ENCODE results near the gene UBTD2.

Gene UBTD2

GRCh38 chr5:172163346-172163745, 120.2 kb downstream of the UBTD2 start:
- Histone ChIP-seq H3K36me3 (peaks cover 29 to 83% (median 44%) of the 10 kb centered on the region in 11 experiments), H3K4me1 (peaks cover 88 to 100% (median 96%) of the 10 kb centered on the region in 10 experiments), H4K20me1 (peaks cover 56 to 100% (median 98%) of the 10 kb centered on the region in 11 experiments), H3K27ac (peak overlapping the region in 3 of 11 experiments; percentile 4 to 35 (median 7); a peak in 4 of 22 replicates), H3K9ac (peak overlapping the region in 4 of 11 experiments; percentile 8 to 53 (median 39); a peak in 5 of 22 replicates), H3K9me3 (replicated peaks in 1 of 11) (0 out of 22 replicates have a peak, but pooled peaks cover 0 to under 1% (median 0%) of the 10 kb centered on the region in 11 experiments), H3K4me3 (no peak overlapping the region), H3K4me2 (peak overlapping the region in 6 of 11 experiments; percentile 4 to 79 (median 40); a peak in 5 of 22 replicates), H3K27me3 (no peaks in the 10 kb centered on the region)
- TF ChIP-seq Cebpa-rat (IDR thresholded peaks at IDR 0.05): no peak

DNA sequence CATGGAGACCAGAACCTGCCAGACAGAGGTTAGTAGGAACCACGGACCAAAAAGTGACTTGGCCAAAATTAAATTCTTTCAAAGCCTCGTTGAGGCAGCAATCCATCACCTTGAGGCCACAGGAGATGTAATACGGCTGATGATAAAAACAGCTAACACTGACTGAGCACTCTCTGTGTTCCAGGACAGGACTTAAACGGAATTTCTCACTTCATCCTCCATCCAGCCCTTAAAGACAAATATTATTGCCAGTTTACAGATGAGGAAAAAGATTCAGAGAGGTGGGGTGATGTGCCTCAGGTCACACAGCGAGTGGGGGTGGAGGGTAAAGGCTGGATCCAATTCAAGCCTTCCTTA, 120.6 kb downstream of the UBTD2 start:
- H4K20me1 ChIP-seq: peaks cover 52 to 100% (median 94%) of the 10 kb centered on the region in 11 experiments
- no peak for TF ChIP-seq Cebpa-rat (IDR thresholded peaks at IDR 0.05)
- peaks cover 84 to 100% (median 94%) of the 10 kb centered on the region in 10 experiments for H3K4me1 ChIP-seq

GRCh38 chr5:172162323-172162986, 121.1 kb downstream of the UBTD2 start:
- H3K4me3 ChIP-seq: no peak overlapping the region
- peak overlapping the region in 4 of 11 experiments; percentile 11 to 53 (median 39); a peak in 4 of 22 replicates for H3K9ac ChIP-seq
- peak overlapping the region in 6 of 11 experiments; percentile 14 to 79 (median 54); a peak in 11 of 22 replicates for H3K4me2 ChIP-seq
- H3K9me3 ChIP-seq (replicated peaks in 1 of 11): 0 out of 22 replicates have a peak, but pooled peaks cover 0 to 7% (median 0%) of the 10 kb centered on the region in 11 experiments
- peaks cover 52 to 100% (median 94%) of the 10 kb centered on the region in 11 experiments for H4K20me1 ChIP-seq
- peaks cover 32 to 83% (median 47%) of the 10 kb centered on the region in 11 experiments for H3K36me3 ChIP-seq
- TF ChIP-seq Cebpa-rat (IDR thresholded peaks at IDR 0.05): no peak
- no peaks in the 10 kb centered on the region for H3K27me3 ChIP-seq
- peak overlapping the region in 6 of 11 experiments; percentile 2 to 38 (median 5); a peak in 4 of 22 replicates for H3K27ac ChIP-seq
- H3K4me1 ChIP-seq: peaks cover 84 to 100% (median 94%) of the 10 kb centered on the region in 10 experiments

More for the DNA sequence above, 120.6 kb downstream of the UBTD2 start:
- Histone ChIP-seq H3K4me3 (no peak overlapping the region), H3K4me2 (peak overlapping the region in 6 of 11 experiments; percentile 14 to 79 (median 54); a peak in 9 of 22 replicates), H3K9me3 (replicated peaks in 1 of 11) (0 out of 22 replicates have a peak, but pooled peaks cover 0 to 4% (median 0%) of the 10 kb centered on the region in 11 experiments), H3K36me3 (peaks cover 30 to 83% (median 47%) of the 10 kb centered on the region in 11 experiments), H3K27ac (peak overlapping the region in 6 of 11 experiments; percentile 2 to 35 (median 6); a peak in 6 of 22 replicates), H3K27me3 (no peaks in the 10 kb centered on the region), H3K9ac (peak overlapping the region in 5 of 11 experiments; percentile 8 to 53 (median 33); a peak in 5 of 22 replicates)

GRCh38 chr5:172160506-172160905, 123.1 kb downstream of the UBTD2 start:
- Histone ChIP-seq H3K4me2 (peak overlapping the region; percentile 39 to 79 (median 57)), H3K4me3 (no peak overlapping the region), H3K36me3 (peaks cover 36 to 83% (median 49%) of the 10 kb centered on the region in 11 experiments), H4K20me1 (peaks cover 67 to 100% (median 91%) of the 10 kb centered on the region in 11 experiments), H3K27ac (peak overlapping the region in 8 of 11 experiments; percentile 4 to 48 (median 38); a peak in 8 of 22 replicates), H3K27me3 (no peaks in the 10 kb centered on the region), H3K9ac (peak overlapping the region in 3 of 11 experiments; percentile 3 to 36 (median 22); a peak in 1 of 22 replicates), H3K4me1 (peaks cover 86 to 100% (median 95%) of the 10 kb centered on the region in 10 experiments), H3K9me3 (replicated peaks in 1 of 11) (0 out of 22 replicates have a peak, but pooled peaks cover 0 to 7% (median 0%) of the 10 kb centered on the region in 11 experiments)
- TF ChIP-seq Cebpa-rat (IDR thresholded peaks at IDR 0.05): no peak
